Measurements from ENCODE around the gene KRTAP5-10. TPM values are rescaled to one million over a fixed set of nuclear protein-coding genes. Genes with fewer than 3 reads are reported as not detected.
"Not testable (repeated sequence)": the region's sequence is repeated elsewhere in the genome, so short reads cannot be mapped to it uniquely, and the experiment has no call there.

KRTAP5-10 gene
- total RNA-seq, 4 donors from 2014 or later, result not detected

DNA sequence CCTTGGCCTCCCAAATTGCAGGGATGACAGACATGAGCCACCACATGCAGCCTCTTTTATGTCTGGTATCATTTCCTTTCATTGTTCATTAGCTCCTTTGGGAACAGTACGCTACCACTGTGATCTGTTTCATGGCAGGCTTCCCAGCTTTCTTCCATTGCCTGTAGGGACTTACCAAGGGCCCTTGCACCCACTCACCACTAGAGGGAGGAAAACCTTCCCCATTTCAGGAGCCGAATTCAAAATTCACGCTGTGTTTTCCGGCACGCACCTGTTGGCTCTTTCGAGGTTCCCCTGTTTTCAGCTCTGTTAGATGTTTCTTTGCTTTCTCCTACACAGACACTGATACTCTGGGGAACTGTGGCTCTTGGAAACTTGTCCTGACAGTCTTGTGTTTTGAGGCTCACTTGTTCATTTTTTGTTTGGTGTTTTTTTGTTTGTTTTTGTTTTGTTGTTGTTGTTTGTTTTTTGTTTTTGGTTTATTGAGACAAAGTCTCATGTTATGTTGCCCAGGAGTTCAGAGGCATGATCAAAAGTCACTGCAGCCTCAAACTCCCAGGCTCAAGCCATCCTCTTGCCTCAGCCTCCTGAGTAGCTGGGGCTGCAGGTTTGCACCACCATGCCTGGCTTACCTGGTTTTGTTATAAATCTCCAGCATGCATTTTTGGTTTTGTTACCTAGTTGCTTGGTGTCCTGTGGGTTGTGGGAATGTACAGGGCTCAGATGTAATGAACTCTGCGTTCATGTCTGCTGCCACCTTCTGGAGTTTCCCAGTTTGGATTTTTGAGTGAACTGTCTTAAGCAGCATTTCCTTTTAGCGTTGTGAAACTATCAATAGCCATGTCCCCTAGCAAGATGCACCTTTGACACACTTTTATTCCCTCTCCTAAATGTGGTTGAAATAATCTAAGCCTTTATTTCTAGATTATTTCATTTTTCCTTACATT is 15.0 kb downstream of the KRTAP5-10 start:
- Histone ChIP-seq H3K4me3 (no peak overlapping the region), H3K4me1 (peaks cover 0 to 4% (median 0%) of the 10 kb centered on the region in 4 donors), H3K27me3 (no peaks in the 10 kb centered on the region), H3K27ac (no peak overlapping the region), H3K36me3 (no peaks in the 10 kb centered on the region), H3K9me3 (no peaks in the 10 kb centered on the region)
- WGBS, 2 donors, result 3 to 7% methylated on average over 8 of the region's 8 CpGs
- TF ChIP-seq, protein P1, sequence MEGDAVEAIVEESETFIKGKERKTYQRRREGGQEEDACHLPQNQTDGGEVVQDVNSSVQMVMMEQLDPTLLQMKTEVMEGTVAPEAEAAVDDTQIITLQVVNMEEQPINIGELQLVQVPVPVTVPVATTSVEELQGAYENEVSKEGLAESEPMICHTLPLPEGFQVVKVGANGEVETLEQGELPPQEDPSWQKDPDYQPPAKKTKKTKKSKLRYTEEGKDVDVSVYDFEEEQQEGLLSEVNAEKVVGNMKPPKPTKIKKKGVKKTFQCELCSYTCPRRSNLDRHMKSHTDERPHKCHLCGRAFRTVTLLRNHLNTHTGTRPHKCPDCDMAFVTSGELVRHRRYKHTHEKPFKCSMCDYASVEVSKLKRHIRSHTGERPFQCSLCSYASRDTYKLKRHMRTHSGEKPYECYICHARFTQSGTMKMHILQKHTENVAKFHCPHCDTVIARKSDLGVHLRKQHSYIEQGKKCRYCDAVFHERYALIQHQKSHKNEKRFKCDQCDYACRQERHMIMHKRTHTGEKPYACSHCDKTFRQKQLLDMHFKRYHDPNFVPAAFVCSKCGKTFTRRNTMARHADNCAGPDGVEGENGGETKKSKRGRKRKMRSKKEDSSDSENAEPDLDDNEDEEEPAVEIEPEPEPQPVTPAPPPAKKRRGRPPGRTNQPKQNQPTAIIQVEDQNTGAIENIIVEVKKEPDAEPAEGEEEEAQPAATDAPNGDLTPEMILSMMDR (IDR thresholded peaks at IDR 0.05), result peak; percentile 30 to 76 (median 71)
- TF ChIP-seq EP300 (IDR thresholded peaks at IDR 0.05), result no peak
- peak in 1 of 2 donors; percentile 47 for DNase-seq (ENCODE audit: low spot score in 2 of 2)

DNA sequence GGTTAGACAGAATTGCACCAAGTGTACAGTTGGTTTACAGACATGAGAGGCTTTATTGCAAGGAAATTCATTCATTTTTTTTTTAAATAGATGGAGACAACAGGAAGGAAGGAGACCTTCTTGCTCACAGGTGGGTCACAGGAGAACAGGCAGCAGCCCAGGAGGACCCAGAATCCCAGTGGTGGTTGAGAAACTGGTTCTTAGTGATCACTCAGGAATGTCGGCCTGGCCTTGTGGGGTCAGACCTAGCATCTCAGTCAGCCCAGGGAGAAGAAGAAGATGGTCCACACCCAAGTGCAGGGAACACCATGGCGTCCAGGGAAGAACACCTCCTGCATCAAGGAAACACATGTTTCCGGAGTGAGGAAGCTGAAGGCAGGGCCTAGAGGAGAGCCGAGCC is 16.5 kb downstream of the KRTAP5-10 start:
- Histone ChIP-seq H3K4me1 (peaks cover 0 to 4% (median 0%) of the 10 kb centered on the region in 4 donors), H3K36me3 (no peaks in the 10 kb centered on the region), H3K4me3 (no peak overlapping the region), H3K27me3 (no peaks in the 10 kb centered on the region), H3K27ac (no peak overlapping the region), H3K9me3 (no peaks in the 10 kb centered on the region)
- 73 to 78% methylated on average over 4 of the region's 4 CpGs for WGBS, 2 donors
- TF ChIP-seq EP300 (IDR thresholded peaks at IDR 0.05) (no peak), POLR2A (IDR thresholded peaks at IDR 0.05) (no peak)
- TF ChIP-seq, protein P1 (IDR thresholded peaks at IDR 0.05), result no peak
- DNase-seq (ENCODE audit: low spot score in 2 of 2), result no peak

DNA sequence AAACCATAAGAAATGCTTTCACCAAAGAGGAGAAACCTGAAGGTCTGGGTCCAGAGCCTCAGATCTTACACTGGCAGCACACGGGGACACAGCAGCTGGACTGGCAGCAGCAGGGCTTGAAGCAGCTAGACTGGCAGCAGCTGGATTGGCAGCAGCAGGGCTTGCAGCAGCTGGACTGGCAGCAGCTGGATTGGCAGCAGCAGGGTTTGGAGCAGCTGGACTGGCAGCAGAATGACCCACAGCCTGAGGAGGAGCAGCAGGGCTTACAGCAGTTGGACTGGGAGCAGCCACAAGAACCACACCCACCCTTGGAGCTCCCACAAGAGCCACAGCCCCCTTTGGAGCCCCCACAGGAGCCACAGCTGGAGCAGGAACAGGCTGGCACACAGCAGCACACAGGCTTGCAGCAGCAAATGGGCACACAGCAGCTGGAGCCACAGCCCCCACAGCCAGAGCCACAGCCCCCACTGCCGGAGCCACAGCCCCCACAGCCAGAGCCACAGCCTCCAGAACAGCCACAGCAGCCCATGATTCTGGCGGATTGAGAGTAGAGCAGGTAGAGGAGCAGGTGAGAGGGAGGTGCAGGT is 17.0 kb downstream of the KRTAP5-10 start, which contains the start of gene KRTAP5-11:
TSS of gene KRTAP5-11 (minus strand) at position 567 of the 587 bp plus-strand sequence. CDS start at position 529, 38 bp downstream.
- H3K4me1 ChIP-seq, result peaks cover 0 to 4% (median 0%) of the 10 kb centered on the region in 4 donors
- no peak for DNase-seq (ENCODE audit: low spot score in 2 of 2)

DNA sequence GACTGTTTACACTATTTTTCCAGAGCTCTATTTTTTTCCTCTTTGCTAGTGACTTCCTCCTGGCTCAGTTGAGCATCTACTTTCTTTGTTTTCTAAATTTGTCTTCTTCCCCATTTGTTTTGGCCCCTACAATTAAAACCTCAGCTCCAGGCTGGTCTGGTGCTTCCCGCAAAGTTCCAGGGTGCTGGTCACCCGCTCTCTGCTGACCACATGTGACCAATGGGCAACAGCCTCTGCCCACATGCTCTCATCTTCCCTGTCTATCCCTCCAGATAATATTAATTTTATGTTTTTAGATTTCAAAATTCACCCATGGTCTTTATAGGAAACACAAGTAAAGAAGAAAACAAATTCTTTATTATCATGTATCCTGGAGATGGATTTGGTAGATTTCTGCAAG is 17.6 kb downstream of the KRTAP5-10 start:
- not testable (repeated sequence) for H3K27me3 ChIP-seq; H3K27ac ChIP-seq; H3K36me3 ChIP-seq; H3K4me1 ChIP-seq; H3K9me3 ChIP-seq; DNase-seq (ENCODE audit: low spot score in 2 of 2); H3K4me3 ChIP-seq
- WGBS, 2 donors, result 90 to 92% methylated on average over 2 of the region's 2 CpGs

More for the DNA sequence above, 17.0 kb downstream of the KRTAP5-10 start, which contains the start of gene KRTAP5-11:
- Histone ChIP-seq H3K27ac (no peak within 1 kb of the TSS), H3K36me3 (no peaks in the 10 kb centered on the region), H3K4me3 (no peak within 1 kb of the TSS), H3K27me3 (no peaks in the 10 kb centered on the region), H3K9me3 (no peaks in the 10 kb centered on the region)
- TF ChIP-seq POLR2A (IDR thresholded peaks at IDR 0.05), result no peak
- TF ChIP-seq, protein P1 (IDR thresholded peaks at IDR 0.05), result no peak
- TF ChIP-seq EP300 (IDR thresholded peaks at IDR 0.05), result no peak
- WGBS, 2 donors, result 69 to 82% methylated on average over 3 of the region's 3 CpGs

DNA sequence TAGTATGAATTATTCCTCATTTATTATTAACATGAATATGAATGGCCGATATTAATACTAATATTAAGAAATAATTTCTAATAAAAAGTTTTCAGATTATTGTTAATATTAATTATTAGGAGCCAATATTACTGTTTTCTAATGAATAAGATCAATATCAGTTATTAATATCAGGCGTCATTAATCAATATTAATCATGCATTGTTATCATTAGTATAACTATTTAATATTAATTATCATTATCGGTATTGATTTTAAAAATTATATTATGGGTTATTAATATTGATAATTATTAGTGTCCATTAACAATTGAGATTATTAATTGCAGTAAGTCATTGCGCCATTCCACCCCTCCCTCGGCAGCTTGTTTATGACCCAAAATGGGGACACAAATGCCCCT is 20.3 kb downstream of the KRTAP5-10 start:
- WGBS, 2 donors, result 87 to 92% methylated on average over 5 of the region's 5 CpGs
- H3K9me3 ChIP-seq; H3K4me3 ChIP-seq; DNase-seq (ENCODE audit: low spot score in 2 of 2); H3K36me3 ChIP-seq; H3K4me1 ChIP-seq; H3K27me3 ChIP-seq; H3K27ac ChIP-seq: not testable (repeated sequence)

DNA sequence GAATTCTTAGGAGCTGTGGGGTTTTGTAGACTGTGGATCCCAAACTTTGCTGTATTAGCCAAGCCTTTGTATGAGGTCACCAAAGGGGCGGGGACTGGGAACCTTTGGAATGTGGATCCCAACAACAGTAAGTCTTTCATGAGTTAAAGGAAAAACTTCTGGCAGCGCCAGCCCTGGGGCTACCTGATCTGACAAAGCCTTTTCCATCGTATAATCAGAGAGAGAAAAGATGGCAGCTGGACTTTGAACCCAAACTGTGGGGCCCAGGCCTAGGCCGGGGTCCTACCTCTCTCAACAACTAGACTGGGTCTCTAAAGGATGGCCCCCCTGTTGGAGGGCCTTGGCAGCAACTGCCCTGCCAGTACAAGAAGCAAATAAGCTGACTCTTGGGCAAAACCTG is 23.0 kb downstream of the KRTAP5-10 start:
- H3K9me3 ChIP-seq; H3K4me3 ChIP-seq; DNase-seq (ENCODE audit: low spot score in 2 of 2); H3K4me1 ChIP-seq; H3K36me3 ChIP-seq; H3K27ac ChIP-seq; H3K27me3 ChIP-seq: not testable (repeated sequence)
- 27 to 40% methylated on average over 4 of the region's 4 CpGs for WGBS, 2 donors

DNA sequence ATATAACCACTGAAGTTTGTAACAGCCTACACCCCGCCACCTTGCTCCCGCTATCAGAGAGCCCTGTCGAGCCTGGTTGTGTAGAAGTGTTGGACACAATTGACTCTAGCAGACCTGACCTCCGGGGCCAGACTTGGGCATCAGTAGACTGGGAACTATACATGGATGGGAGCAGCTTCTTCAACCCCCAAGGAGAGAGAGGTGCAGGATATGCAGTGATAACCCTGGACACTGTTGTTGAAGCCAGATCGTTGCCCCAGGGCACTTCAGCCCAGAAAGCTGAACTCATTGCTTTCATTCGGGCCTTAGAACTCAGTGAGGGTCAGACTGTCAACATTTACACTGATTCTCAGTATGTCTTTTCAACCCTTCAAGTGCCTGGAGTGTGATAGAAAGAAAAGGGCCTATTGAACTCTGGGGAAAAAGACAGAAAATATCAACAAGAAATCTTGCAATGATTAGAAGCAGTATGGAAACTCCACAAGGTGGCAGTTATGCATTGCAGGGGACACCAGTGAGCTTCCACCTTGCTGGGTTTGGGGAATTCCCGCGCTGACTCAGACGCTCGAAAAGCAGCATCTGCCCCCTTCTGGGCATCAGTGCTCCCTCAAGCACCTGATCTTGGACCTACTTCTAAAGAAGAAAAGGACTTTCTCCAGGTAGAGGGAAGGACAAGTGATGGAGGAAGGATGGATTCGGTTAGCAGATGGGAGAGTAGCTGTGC is 23.6 kb downstream of the KRTAP5-10 start:
- WGBS, 2 donors, result 51 to 56% methylated on average over 11 of the region's 11 CpGs
- not testable (repeated sequence) for H3K27me3 ChIP-seq; H3K27ac ChIP-seq; DNase-seq (ENCODE audit: low spot score in 2 of 2); H3K9me3 ChIP-seq; H3K4me3 ChIP-seq; H3K4me1 ChIP-seq; H3K36me3 ChIP-seq

DNA sequence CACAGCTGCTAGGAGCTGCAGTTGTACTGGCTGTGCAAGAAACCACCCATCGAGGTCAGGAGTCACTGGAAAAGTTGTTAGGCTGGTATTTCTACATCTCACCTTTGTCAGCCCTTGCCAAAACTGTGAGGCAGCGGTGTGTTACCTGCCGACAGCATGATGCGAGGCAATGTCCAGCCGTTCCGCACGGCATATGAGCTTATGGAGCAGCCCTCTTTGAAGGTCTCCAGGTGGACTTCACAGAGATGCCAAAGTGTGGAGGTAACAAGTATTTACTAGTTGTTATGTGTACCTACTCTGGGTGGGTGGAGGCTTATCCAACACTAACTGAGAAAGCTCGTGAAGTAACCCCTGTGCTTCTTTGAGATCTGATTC is 24.2 kb downstream of the KRTAP5-10 start:
- WGBS, 2 donors, result 75 to 78% methylated on average over 7 to 8 of the region's 8 CpGs
- not testable (repeated sequence) for H3K27me3 ChIP-seq; H3K9me3 ChIP-seq; H3K27ac ChIP-seq; H3K4me1 ChIP-seq; DNase-seq (ENCODE audit: low spot score in 2 of 2); H3K36me3 ChIP-seq; H3K4me3 ChIP-seq

DNA sequence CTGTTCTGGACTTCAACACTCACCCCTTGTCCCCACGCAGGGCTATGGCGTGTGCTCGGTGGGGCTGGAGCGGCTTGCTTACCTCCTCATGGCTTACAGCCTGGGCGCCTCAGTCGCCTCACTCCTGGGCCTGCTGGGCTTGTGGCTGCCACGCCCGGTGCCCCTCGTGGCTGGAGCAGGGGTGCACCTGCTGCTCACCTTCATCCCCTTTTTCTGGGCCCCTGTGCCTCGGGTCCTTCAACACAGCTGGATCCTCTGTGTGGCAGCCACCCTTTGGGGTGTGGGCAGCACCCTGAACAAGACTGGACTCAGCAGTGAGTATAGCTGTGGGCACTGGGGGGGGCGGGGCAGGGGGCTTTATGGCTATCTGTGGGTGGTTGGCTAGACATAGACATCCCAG is 37.9 kb downstream of the KRTAP5-10 start:
- H3K4me1 ChIP-seq; H3K36me3 ChIP-seq; H3K27ac ChIP-seq; H3K9me3 ChIP-seq; DNase-seq (ENCODE audit: low spot score in 2 of 2); H3K4me3 ChIP-seq: not testable (repeated sequence)
- 71 to 84% methylated on average over 5 to 8 of the region's 11 CpGs for WGBS, 2 donors
- H3K27me3 ChIP-seq, result peaks cover 0 to 45% of the 10 kb centered on the region in 2 donors

Measured in tibial nerve (tissue), 4 donors.